MCF 10A (cell line): Measurements from ENCODE around the gene KLF7. TPM values are rescaled to one million over a fixed set of nuclear protein-coding genes. Genes with fewer than 3 reads are reported as not detected.

Experiments
- BruUV-seq: library from RNA; stranded (reverse); fragments of 400-500 nt; replicated peaks from 2 replicates; lab custom pipeline; 2021; lab: Mats Ljungman, UMichigan
- CTCF ChIA-PET: fragments of 300-600 bp; sonication (Branson Sonifier 250); formaldehyde crosslinking; extraction: SDS; loops from one replicate; lab custom pipeline; 2021; ENCODE audit warnings: antibody characterized with exemption, inconsistent platforms; lab: Yijun Ruan, JAX
- POLR2A ChIA-PET: fragments of 300-600, 350-650 bp; sonication (Branson Sonifier 250); formaldehyde crosslinking; extraction: SDS; loops from one replicate; lab custom pipeline; 2020; ENCODE audit warnings: antibody characterized with exemption, inconsistent platforms; lab: Yijun Ruan, JAX
- DNase-seq: peaks from one replicate; pipeline ENCODE4 v3.0.0-alpha.2; 2018; ENCODE audit not compliant: unreplicated experiment
- H3K27ac Mint-ChIP-seq: one replicate; pipeline ENCODE4 v1.8.0; 2022; ENCODE audit warnings: mild to moderate bottlenecking, low read depth, mixed read lengths; ENCODE audit not compliant: unreplicated experiment
- H3K27me3 Mint-ChIP-seq: one replicate; pipeline ENCODE4 v1.8.0; 2022; ENCODE audit warnings: mixed read lengths; ENCODE audit not compliant: insufficient read depth, unreplicated experiment
- H3K36me3 Mint-ChIP-seq: one replicate; pipeline ENCODE4 v1.8.0; 2022; ENCODE audit warnings: mild to moderate bottlenecking, moderate library complexity, mixed read lengths; ENCODE audit not compliant: insufficient read depth, unreplicated experiment
- H3K4me1 Mint-ChIP-seq: one replicate; pipeline ENCODE4 v1.8.0; 2022; ENCODE audit warnings: mixed read lengths; ENCODE audit not compliant: insufficient read depth, unreplicated experiment
- H3K4me3 Mint-ChIP-seq: one replicate; pipeline ENCODE4 v1.8.0; 2022; ENCODE audit warnings: mild to moderate bottlenecking, moderate library complexity, mixed read lengths; ENCODE audit not compliant: unreplicated experiment
- H3K9me3 Mint-ChIP-seq: one replicate; pipeline ENCODE4 v1.8.0; 2022; ENCODE audit warnings: mixed read lengths; ENCODE audit not compliant: unreplicated experiment
- CTCF ChIP-seq: fragments of 200-600 bp; IDR thresholded peaks from one replicate; pipeline ENCODE4 v1.8.0; 2022; ENCODE audit warnings: antibody characterized with exemption, mild to moderate bottlenecking; ENCODE audit not compliant: unreplicated experiment
- intact Hi-C: fragments of 100-400 bp; cut with micrococcal nuclease; formaldehyde crosslinking; loops from 2 replicates; pipeline ENCODE4 v1.14.1; 2022
- total RNA-seq: library from RNA; stranded (reverse); gene quantifications from 2 replicates; pipeline ENCODE4 v1.2.3, GENCODE V29; 2022

KLF7 gene
- total RNA-seq, 1 experiment from 2014 or later: 40.1 TPM

GRCh38 chr2:207156451-207157161 lies 9.1 kb downstream of the KLF7 start:
- POLR2A ChIA-PET: interaction anchor here (1.2 to 10.4 kb wide), 2 partner anchors 8 kb away, joined by 3 to 143 read pairs; partner anchors contain the start of gene KLF7
- H3K4me3 Mint-ChIP-seq: no peak overlapping the region
- H3K9me3 Mint-ChIP-seq: no peaks in the 10 kb centered on the region
- no peak for TF ChIP-seq CTCF
- BruUV-seq: no TSS peak
- no peak overlapping the region for H3K27ac Mint-ChIP-seq
- peaks cover 66% of the 10 kb centered on the region for H3K4me1 Mint-ChIP-seq
- H3K36me3 Mint-ChIP-seq: peaks cover 12% of the 10 kb centered on the region
- no peak for DNase-seq
- no peaks in the 10 kb centered on the region for H3K27me3 Mint-ChIP-seq
- intact Hi-C loops: no loop called here
- CTCF ChIA-PET: interaction anchor here (0.6 to 0.7 kb wide), 2 partner anchors 56 to 112 kb away, joined by 4 to 5 read pairs; no protein-coding TSS in a partner anchor

DNA sequence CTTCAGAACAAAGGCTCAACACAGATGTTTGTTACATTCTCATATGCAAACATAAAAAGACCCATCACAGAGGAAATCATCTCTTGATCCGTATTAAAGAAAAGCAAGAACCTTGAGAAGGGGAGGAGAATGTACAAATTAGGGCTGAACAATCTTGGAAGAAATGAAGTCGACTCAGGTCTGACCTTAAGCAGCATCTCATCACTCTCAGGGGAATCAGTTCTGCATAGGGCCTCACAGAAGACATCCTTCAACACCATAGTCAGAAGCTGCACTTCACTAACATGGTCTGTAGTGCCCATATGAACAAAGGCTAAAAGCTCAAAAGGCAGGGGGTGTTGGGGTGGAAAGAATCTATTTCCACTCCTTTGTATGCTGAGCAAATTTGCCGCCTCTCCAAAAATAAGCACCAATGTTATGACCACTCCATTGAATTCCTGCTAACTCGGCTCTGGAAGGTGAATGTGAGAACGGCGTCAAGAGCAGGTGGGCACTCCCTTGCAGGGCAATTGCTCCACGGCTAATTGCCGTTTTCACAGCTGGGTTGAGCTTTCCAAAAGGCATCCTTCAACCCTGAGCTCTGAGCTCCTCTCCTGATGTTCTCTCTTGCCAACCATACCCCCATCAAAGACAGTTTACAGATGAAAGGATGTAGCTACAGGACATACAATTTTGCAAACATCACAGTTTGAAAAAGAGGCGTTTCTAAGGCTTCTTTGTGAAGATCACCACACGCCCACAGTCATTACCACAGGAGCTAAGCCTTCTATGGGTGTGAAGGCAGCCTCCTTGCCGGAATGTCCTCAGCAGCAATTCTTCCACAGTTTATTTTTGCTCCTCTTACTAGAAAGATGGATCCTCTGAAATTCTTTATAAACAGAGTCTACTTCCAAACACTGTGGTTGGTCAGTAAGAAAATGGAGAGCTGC lies 10.0 kb downstream of the KLF7 start:
- H3K4me3 Mint-ChIP-seq: no peak overlapping the region
- POLR2A ChIA-PET: interaction anchor here (1.2 to 10.4 kb wide), 2 partner anchors 7 to 9 kb away, joined by 3 to 143 read pairs; partner anchors contain the start of gene KLF7
- no TSS peak for BruUV-seq

GRCh38 chr2:207154556-207155510 lies 10.9 kb downstream of the KLF7 start:
- Mint-ChIP-seq H3K27ac (no peak overlapping the region), H3K4me3 (no peak overlapping the region), H3K4me1 (peaks cover 73% of the 10 kb centered on the region), H3K27me3 (no peaks in the 10 kb centered on the region), H3K36me3 (peaks cover 23% of the 10 kb centered on the region), H3K9me3 (no peaks in the 10 kb centered on the region)
- ChIA-PET CTCF (interaction anchor here (0.9 kb wide), 1 partner anchor 317 kb away, joined by 3 read pairs; no protein-coding TSS in a partner anchor), POLR2A (interaction anchor here (10.4 kb wide), 1 partner anchor 10 kb away, joined by 143 read pairs; the partner anchor contains the start of gene KLF7)
- no TSS peak for BruUV-seq
- intact Hi-C loops: no loop called here
- TF ChIP-seq CTCF: no peak
- DNase-seq: no peak

More for the DNA sequence above, 10.0 kb downstream of the KLF7 start:
- peaks cover 14% of the 10 kb centered on the region for H3K36me3 Mint-ChIP-seq
- no peak for TF ChIP-seq CTCF
- no peaks in the 10 kb centered on the region for H3K9me3 Mint-ChIP-seq
- intact Hi-C loops: no loop called here
- CTCF ChIA-PET: interaction anchor here (0.9 kb wide), 1 partner anchor 316 kb away, joined by 3 read pairs; no protein-coding TSS in a partner anchor
- H3K4me1 Mint-ChIP-seq: peaks cover 64% of the 10 kb centered on the region
- no peaks in the 10 kb centered on the region for H3K27me3 Mint-ChIP-seq
- H3K27ac Mint-ChIP-seq: no peak overlapping the region
- DNase-seq: no peak
